ENCODE results near the gene ZDHHC14.

ZDHHC14 gene

DNA sequence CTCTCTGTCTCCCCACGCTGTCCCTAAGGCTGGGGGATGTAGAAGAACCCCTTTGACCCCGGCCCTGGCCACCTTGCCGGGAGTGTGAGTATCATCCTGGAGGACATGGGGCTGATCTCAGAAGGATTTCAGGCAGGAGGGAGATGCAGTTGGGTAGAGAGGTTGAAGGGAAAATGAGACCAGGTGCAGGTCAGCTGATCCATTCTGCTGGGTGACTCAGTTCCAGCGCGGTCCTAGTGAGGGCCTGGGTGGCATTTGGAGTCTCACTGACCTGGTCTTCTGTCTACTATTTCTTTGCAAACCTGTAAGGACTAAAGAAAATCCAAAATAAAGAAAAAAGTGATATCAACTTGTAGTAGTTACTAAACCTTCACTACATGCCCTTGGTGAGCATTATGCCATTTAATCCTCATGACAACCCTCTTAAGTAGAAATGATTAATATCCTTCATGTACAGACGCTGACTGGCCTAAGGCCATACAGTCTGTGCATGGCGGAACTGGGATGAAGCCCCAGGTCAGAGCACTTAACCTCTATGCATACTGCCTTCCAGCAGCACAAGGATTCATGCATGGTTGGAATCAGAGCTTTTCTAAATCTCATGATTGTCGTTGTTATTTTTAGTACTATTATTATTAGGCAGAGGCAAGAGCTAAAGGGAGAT, 106.3 kb downstream of the ZDHHC14 start:
- DNase-seq (ENCODE audit: extremely low read depth, low read depth), result no peak
- TF ChIP-seq, protein P1, sequence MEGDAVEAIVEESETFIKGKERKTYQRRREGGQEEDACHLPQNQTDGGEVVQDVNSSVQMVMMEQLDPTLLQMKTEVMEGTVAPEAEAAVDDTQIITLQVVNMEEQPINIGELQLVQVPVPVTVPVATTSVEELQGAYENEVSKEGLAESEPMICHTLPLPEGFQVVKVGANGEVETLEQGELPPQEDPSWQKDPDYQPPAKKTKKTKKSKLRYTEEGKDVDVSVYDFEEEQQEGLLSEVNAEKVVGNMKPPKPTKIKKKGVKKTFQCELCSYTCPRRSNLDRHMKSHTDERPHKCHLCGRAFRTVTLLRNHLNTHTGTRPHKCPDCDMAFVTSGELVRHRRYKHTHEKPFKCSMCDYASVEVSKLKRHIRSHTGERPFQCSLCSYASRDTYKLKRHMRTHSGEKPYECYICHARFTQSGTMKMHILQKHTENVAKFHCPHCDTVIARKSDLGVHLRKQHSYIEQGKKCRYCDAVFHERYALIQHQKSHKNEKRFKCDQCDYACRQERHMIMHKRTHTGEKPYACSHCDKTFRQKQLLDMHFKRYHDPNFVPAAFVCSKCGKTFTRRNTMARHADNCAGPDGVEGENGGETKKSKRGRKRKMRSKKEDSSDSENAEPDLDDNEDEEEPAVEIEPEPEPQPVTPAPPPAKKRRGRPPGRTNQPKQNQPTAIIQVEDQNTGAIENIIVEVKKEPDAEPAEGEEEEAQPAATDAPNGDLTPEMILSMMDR (IDR thresholded peaks at IDR 0.05; ENCODE audit: low read depth, low read length, missing control alignments), result no peak
- H3K4me3 ChIP-seq (replicated peaks; ENCODE audit: low read depth, low read length), result no peak overlapping the region

DNA sequence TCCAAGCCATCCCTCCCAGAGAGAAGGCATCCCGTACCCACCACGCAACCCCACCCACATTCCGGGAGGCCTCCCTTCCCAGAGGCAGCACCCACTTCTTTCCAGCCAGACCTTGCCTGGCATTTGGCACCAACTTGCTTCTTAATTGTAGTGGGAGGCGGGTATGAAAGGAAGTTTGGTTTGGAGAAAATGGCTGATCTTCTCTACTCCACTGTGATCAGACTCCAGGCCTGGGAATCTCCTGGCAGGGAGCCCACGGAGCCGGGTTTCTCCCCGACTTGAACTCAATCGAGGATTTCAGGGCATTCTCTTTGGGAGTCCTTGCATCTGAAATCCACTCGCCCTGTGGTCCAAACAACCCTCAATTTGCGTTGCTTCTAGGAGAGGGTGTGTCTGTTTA, 107.1 kb downstream of the ZDHHC14 start:
- no peak for DNase-seq (ENCODE audit: extremely low read depth, low read depth)
- no peak overlapping the region for H3K4me3 ChIP-seq (replicated peaks; ENCODE audit: low read depth, low read length)
- TF ChIP-seq, protein P1 (IDR thresholded peaks at IDR 0.05; ENCODE audit: low read depth, low read length, missing control alignments), result no peak

DNA sequence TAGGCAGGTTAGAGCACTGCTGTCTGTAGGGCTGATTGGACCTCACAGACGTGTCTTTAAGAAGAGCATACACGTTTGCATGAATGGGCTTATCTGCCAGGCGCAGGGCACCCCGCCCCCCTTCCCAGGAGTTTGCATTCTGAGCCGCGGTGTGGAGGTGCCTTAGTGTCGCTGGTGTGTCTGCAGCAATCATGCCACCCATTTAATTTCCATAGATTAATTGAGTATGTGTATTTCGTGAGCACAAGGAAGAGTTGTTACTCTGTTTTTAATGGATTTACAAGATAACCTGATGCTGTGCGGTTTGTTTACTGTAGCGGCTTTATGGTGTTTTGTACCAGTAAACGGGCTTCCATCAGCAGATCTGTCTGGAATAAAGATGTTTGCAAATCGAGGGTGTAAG, 107.7 kb downstream of the ZDHHC14 start:
- no peak for DNase-seq (ENCODE audit: extremely low read depth, low read depth)
- H3K4me3 ChIP-seq (replicated peaks; ENCODE audit: low read depth, low read length), result no peak overlapping the region
- TF ChIP-seq, protein P1 (IDR thresholded peaks at IDR 0.05; ENCODE audit: low read depth, low read length, missing control alignments), result no peak

DNA sequence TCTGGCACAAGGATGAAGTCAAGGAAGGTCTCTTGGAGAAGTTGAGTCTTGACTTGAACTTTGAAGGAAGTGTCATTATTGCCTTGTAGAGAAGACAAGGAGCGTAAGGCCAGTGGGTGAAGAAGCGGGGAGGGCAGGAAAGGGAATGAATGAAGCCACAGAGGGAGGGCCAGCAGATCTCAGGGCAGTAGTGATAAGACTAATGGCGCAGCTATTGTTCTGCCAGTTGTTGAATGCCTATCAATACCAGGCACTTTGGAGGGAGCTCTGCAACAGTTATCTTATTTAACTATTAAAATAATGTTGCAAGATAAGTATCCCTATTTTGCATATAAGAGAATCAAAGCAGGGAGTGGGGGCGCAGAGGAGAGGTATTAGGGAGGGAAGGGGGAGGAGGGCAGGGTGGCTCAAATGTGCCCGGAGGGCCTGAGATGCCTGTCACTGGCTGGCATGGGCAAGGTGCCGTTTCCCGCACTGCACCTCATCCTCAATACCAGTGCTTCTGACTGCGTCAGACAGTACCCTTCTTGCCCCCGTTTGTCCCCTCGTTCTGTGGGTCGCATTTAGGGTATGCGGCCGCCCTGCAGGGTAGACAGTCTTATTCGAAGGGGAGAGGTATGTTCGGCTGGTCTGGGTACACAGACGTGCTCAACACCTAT, 109.8 kb downstream of the ZDHHC14 start:
- TF ChIP-seq, protein P1 (IDR thresholded peaks at IDR 0.05; ENCODE audit: low read depth, low read length, missing control alignments), result no peak
- no peak overlapping the region for H3K4me3 ChIP-seq (replicated peaks; ENCODE audit: low read depth, low read length)
- no peak for DNase-seq (ENCODE audit: extremely low read depth, low read depth)

DNA sequence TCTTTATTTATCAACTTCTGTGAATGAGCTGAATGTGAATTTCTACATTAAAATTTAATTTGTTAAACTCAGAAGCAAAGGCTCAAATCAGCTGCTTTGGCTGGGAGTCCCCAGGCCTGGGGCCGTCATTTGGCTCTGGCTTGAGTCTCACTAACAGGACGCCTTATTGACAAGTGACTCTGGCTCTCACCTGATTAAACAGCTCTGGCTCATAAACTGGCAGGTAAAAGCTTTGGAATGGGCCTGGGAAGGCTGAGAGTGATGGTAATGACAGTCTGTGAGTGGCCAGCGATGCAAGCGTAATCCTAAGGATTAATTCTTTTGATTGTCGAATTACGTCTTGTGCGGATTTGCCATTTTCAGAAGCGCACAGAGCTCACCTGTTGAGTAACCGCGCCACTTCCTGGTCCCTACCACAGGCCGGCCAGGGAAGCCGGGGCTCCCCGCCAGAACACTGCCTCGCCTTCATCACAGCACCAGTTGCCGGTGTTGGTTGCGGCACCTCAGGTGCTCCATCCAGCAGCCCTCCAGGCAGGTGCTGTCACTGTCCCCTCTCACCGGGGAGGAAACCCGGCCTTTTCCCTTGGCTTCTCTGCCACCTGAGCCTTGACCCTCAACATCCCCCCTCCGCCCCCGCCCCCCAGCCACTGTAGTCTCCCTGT, 110.7 kb downstream of the ZDHHC14 start:
- DNase-seq (ENCODE audit: extremely low read depth, low read depth), result no peak
- TF ChIP-seq, protein P1 (IDR thresholded peaks at IDR 0.05; ENCODE audit: low read depth, low read length, missing control alignments), result no peak
- H3K4me3 ChIP-seq (replicated peaks; ENCODE audit: low read depth, low read length), result no peak overlapping the region

DNA sequence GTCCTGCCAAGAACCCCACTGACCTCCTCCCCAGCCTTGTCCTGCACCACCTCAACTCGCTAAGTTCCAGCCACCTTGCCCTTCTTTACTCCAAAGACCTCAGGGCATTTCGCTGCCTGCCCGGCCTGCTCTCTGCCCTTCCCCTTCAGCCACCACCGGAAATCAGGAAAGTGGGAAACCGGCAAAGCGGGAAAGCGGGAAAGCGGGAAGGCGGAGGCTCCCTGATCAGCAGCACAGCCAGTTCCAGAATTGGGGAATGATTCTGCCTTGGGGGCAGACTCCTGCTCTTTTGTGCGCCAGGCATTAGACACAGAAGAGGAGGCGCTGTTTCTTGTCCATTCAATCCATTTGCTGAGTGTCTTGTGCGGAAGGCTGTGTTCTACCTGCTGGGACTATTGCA, 111.3 kb downstream of the ZDHHC14 start:
- no peak for DNase-seq (ENCODE audit: extremely low read depth, low read depth)

More for the DNA sequence above, 111.3 kb downstream of the ZDHHC14 start:
- TF ChIP-seq, protein P1 (IDR thresholded peaks at IDR 0.05; ENCODE audit: low read depth, low read length, missing control alignments), result no peak
- H3K4me3 ChIP-seq (replicated peaks; ENCODE audit: low read depth, low read length), result no peak overlapping the region

Measured in HFF-Myc (cell line).